Bronchial epithelial cell (primary cell): ENCODE data around the gene ARL3. TPM values are rescaled to one million over a fixed set of nuclear protein-coding genes. Genes with fewer than 3 reads are reported as not detected.

ENCODE experiments used
- DNase-seq: peaks from one replicate; pipeline ENCODE4 v3.0.0-alpha.2; 2010; ENCODE audit warnings: low read depth
- FAIRE-seq: peaks from 2 replicates; lab custom pipeline; 2011; peaks lifted over from hg19 to GRCh38; lab: Jason Lieb, UNC
- H3K27me3 ChIP-seq: 2 replicates; pipeline ENCODE4 v1.5.1; 2011; ENCODE audit warnings: low read length; ENCODE audit not compliant: control insufficient read depth, insufficient read depth
- H3K36me3 ChIP-seq: 2 replicates; pipeline ENCODE4 v1.5.1; 2011; ENCODE audit warnings: low read length; ENCODE audit not compliant: control insufficient read depth, insufficient read depth
- H3K4me3 ChIP-seq: 2 replicates; pipeline ENCODE4 v1.5.1; 2011; ENCODE audit warnings: mild to moderate bottlenecking, low read depth, low read length, control low read depth
- total RNA-seq: library from RNA; depleted of rRNA; stranded (reverse); fragments of >200 nt; gene quantifications from 2 replicates; pipeline ENCODE4 v1.2.1, GENCODE V29; 2014
- TF ChIP-seq, protein P1 (sequence below): IDR thresholded peaks from 2 replicates; pipeline ENCODE4 v1.5.1; 2011; ENCODE audit warnings: mild to moderate bottlenecking, moderate library complexity, low read length, control low read depth, inconsistent platforms; ENCODE audit not compliant: insufficient read depth, severe bottlenecking

ARL3 gene
- total RNA-seq, 1 donor from 2014 or later, result 4.7 TPM

GRCh38 chr10:102657451-102657850, 56.7 kb downstream of the ARL3 start:
- H3K4me3 ChIP-seq, result no peak overlapping the region
- H3K27me3 ChIP-seq, result no peaks in the 10 kb centered on the region
- TF ChIP-seq, protein P1, sequence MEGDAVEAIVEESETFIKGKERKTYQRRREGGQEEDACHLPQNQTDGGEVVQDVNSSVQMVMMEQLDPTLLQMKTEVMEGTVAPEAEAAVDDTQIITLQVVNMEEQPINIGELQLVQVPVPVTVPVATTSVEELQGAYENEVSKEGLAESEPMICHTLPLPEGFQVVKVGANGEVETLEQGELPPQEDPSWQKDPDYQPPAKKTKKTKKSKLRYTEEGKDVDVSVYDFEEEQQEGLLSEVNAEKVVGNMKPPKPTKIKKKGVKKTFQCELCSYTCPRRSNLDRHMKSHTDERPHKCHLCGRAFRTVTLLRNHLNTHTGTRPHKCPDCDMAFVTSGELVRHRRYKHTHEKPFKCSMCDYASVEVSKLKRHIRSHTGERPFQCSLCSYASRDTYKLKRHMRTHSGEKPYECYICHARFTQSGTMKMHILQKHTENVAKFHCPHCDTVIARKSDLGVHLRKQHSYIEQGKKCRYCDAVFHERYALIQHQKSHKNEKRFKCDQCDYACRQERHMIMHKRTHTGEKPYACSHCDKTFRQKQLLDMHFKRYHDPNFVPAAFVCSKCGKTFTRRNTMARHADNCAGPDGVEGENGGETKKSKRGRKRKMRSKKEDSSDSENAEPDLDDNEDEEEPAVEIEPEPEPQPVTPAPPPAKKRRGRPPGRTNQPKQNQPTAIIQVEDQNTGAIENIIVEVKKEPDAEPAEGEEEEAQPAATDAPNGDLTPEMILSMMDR, result no peak
- no peak for FAIRE-seq
- no peak for DNase-seq
- peaks cover 14% of the 10 kb centered on the region for H3K36me3 ChIP-seq

- Histone ChIP-seq H3K27me3 (no peaks in the 10 kb centered on the region), H3K36me3 (peaks cover 14% of the 10 kb centered on the region), H3K4me3 (no peak overlapping the region)
- no peak for FAIRE-seq
- TF ChIP-seq, protein P1, result no peak
- DNase-seq, result no peak
Observed at GRCh38 chr10:102656791-102657371, 57.3 kb downstream of the ARL3 start.

DNA sequence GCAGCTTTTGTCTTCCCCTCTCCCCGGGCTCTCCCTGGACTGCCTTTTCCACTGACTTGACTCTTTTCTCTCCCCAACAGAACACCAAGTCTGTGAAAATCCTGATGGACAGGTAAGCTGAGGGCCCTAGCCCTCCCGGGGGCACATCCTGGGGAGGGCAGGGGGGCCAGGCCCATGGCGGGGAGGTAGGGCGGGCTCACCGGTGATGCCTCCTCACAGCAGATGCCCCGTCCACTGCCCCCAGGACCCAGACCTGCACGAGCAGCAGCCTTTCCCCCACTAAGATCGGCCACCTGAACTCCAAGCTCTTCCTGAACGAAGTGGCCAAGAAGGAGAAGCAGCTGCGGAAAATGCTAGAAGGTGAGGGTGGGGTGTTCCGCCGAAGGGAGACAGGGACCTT, 58.2 kb downstream of the ARL3 start:
- no peak overlapping the region for H3K4me3 ChIP-seq
- DNase-seq, result no peak
- no peak for FAIRE-seq
- no peaks in the 10 kb centered on the region for H3K27me3 ChIP-seq
- TF ChIP-seq, protein P1, result no peak
- peaks cover 16% of the 10 kb centered on the region for H3K36me3 ChIP-seq

DNA sequence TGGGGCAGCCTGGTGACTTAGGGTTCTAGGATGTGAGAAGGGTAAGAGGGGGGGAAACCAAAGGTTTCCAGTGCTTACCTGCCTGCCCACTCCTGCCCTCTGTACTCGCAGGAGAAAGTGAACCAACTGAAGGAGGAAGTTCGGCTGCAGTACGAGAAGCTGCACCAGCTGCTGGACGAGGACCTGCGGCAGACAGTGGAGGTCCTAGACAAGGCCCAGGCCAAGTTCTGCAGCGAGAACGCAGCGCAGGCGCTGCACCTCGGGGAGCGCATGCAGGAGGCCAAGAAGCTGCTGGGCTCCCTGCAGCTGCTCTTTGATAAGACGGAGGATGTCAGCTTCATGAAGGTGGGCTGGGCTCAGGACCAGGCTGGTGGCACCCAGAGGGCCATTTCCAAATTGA, 59.2 kb downstream of the ARL3 start:
- peaks cover 16% of the 10 kb centered on the region for H3K36me3 ChIP-seq
- FAIRE-seq (no peak), DNase-seq (no peak)
- no peak overlapping the region for H3K4me3 ChIP-seq
- TF ChIP-seq, protein P1, result no peak
- no peaks in the 10 kb centered on the region for H3K27me3 ChIP-seq

- FAIRE-seq, result no peak
- Histone ChIP-seq H3K27me3 (no peaks in the 10 kb centered on the region), H3K36me3 (peaks cover 18% of the 10 kb centered on the region), H3K4me3 (no peak overlapping the region)
- TF ChIP-seq, protein P1, result no peak
- DNase-seq, result no peak
Observed at GRCh38 chr10:102654566-102654965, 59.6 kb downstream of the ARL3 start.

DNA sequence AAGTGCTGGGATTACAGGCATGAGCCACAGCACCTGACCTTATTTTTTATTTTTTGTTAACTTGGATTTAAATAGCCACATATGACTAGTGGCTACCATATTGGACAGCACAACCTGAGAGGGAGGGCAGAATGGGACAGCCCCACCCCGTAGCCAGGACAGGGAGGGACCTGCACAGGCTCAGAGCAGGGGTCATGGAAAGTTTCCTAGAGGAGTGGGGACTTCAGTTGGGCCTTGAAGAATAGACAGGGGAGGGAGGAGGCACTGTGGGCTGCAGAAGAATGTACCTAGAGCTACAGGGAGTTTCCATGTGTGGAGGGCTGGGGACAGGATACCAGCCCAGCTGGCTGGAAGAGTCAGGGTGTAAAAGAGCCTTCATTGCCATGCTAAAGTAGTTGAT, 61.1 kb downstream of the ARL3 start:
- Histone ChIP-seq H3K36me3 (peaks cover 18% of the 10 kb centered on the region), H3K4me3 (no peak overlapping the region), H3K27me3 (no peaks in the 10 kb centered on the region)
- TF ChIP-seq, protein P1, result no peak
- DNase-seq (no peak), FAIRE-seq (no peak)
